ENCODE data around the gene OR10G4. TPM values are rescaled to one million over a fixed set of nuclear protein-coding genes. Genes with fewer than 3 reads are reported as not detected.

The OR10G4 gene
- total RNA-seq, 1 experiment from 2014 or later = not detected

DNA sequence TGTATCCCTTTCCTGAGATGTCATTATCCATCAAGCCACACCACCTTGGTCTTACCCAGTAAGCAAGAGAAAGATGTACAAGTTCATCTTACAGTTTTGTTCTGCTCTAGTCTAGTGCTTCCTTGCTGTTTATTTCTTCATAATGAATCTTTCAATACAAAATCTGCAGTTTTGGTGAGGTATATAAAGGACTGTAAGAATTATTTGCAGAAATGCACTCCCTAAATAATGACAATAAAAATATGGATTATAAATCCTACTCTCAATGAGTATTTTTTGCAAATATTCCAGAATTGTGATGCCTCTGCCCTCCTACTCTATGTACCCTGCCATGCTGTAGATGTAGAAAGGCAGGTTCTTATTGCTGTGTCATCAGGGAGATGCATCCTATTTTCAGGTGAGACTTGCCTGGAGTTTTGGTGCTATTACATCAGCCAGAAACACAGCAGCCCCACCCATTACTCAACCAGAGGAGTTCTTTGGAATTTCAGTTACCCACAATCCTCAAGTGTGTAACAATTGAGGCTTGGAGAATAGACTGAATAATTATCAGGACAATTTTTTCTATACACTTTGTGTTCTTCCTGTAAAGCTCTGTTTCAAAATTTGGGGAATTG, 35.0 kb upstream of the OR10G4 start, which contains the start of gene OR10S1:
TSS of gene OR10S1 (minus strand) at position 51 of the 617 bp plus-strand sequence. CDS start 117 bp downstream, outside the sequence.
- Histone ChIP-seq H3K9me2 (ENCODE audit: insufficient read depth) (no peaks in the 10 kb centered on the region), H3K9ac (ENCODE audit: low read length) (no peak within 1 kb of the TSS), H3K36me3 (ENCODE audit: control insufficient read depth in 1 of 2, insufficient read depth in 2 of 2, low read length in 2 of 2) (no peaks in the 10 kb centered on the region), H4K20me1 (ENCODE audit: insufficient read depth) (no peaks in the 10 kb centered on the region), H3K27me3 (ENCODE audit: insufficient read depth, low read length) (no peaks in the 10 kb centered on the region), H2AFZ (ENCODE audit: low read depth, low read length, poor library complexity, severe bottlenecking) (no peak within 1 kb of the TSS), H3K79me2 (ENCODE audit: insufficient read depth, low read length) (no peaks in the 10 kb centered on the region), H3K4me2 (ENCODE audit: low read length) (no peak within 1 kb of the TSS), H3K4me1 (ENCODE audit: control insufficient read depth in 1 of 2, insufficient read depth in 2 of 2, low read length in 2 of 2) (no peaks in the 10 kb centered on the region), H3K4me3 (replicated peaks in 1 of 2; ENCODE audit: low read depth in 1 of 2, low read length in 2 of 2) (no peak within 1 kb of the TSS), H3K27ac (ENCODE audit: low read depth, low read length) (no peak within 1 kb of the TSS), H3K9me3 (ENCODE audit: control insufficient read depth in 1 of 2, insufficient read depth in 1 of 2, low read depth in 1 of 2, low read length in 2 of 2) (no peaks in the 10 kb centered on the region)
- ChIA-PET RAD21 (ENCODE audit: low non-redundant PET in 1 of 2, low total read pairs in 2 of 2, uncharacterized antibody in 2 of 2, unreplicated experiment in 2 of 2) (no interaction called here), CTCF (no interaction called here), POLR2A (no interaction called here)
- peak; percentile 48 for DNase-seq (ENCODE audit: low read depth, low spot score)
- TF ChIP-seq FOSL1 (IDR thresholded peaks at IDR 0.05; ENCODE audit: low read depth) = no peak
- TF ChIP-seq JUND (IDR thresholded peaks at IDR 0.05) = 0 out of 2 replicates have a peak, but pooled peaks have one; percentile 18
- peak; percentile 42; the same call in 1 of the 2 replicates for TF ChIP-seq POLR2AphosphoS5 (IDR thresholded peaks at IDR 0.05; ENCODE audit: low read depth, low read length)
- TF ChIP-seq CBX3 (IDR thresholded peaks at IDR 0.05; ENCODE audit: low read depth) = peak; percentile 47; the same call in 1 of the 2 replicates
- TF ChIP-seq CEBPB (IDR thresholded peaks at IDR 0.05; ENCODE audit: low read depth) = peak; percentile 89
- TF ChIP-seq SIN3A (IDR thresholded peaks at IDR 0.05; ENCODE audit: low read depth) = no peak
- peak; percentile 52; the same call in 1 of the 2 replicates for TF ChIP-seq SP1 (IDR thresholded peaks at IDR 0.05; ENCODE audit: low read depth)
- ATAC-seq = no peak
- intact Hi-C loops (cut with micrococcal nuclease) = no loop called here
- BruUV-seq (replicated peaks) = no TSS peak

- Histone ChIP-seq H3K27ac (ENCODE audit: low read depth, low read length) (no peak overlapping the region), H3K79me2 (ENCODE audit: insufficient read depth, low read length) (no peaks in the 10 kb centered on the region), H3K9me3 (ENCODE audit: control insufficient read depth in 1 of 2, insufficient read depth in 1 of 2, low read depth in 1 of 2, low read length in 2 of 2) (no peaks in the 10 kb centered on the region), H3K4me1 (ENCODE audit: control insufficient read depth in 1 of 2, insufficient read depth in 2 of 2, low read length in 2 of 2) (no peaks in the 10 kb centered on the region), H3K4me2 (ENCODE audit: low read length) (no peak overlapping the region), H3K36me3 (ENCODE audit: control insufficient read depth in 1 of 2, insufficient read depth in 2 of 2, low read length in 2 of 2) (no peaks in the 10 kb centered on the region), H3K9me2 (ENCODE audit: insufficient read depth) (no peaks in the 10 kb centered on the region), H3K9ac (ENCODE audit: low read length) (no peak overlapping the region), H3K4me3 (replicated peaks in 1 of 2; ENCODE audit: low read depth in 1 of 2, low read length in 2 of 2) (no peak overlapping the region), H2AFZ (ENCODE audit: low read depth, low read length, poor library complexity, severe bottlenecking) (no peak overlapping the region), H3K27me3 (ENCODE audit: insufficient read depth, low read length) (no peaks in the 10 kb centered on the region), H4K20me1 (ENCODE audit: insufficient read depth) (no peaks in the 10 kb centered on the region)
- intact Hi-C loops (cut with micrococcal nuclease) = no loop called here
- DNase-seq (ENCODE audit: low read depth, low spot score) = no peak
- ChIA-PET POLR2A (no interaction called here), RAD21 (ENCODE audit: low non-redundant PET in 1 of 2, low total read pairs in 2 of 2, uncharacterized antibody in 2 of 2, unreplicated experiment in 2 of 2) (no interaction called here), CTCF (no interaction called here)
- no TSS peak for BruUV-seq (replicated peaks)
- no peak for ATAC-seq
- TF ChIP-seq CTCF (IDR thresholded peaks at IDR 0.05 in 2 of 3, conservative IDR thresholded peaks at IDR 0.05 in 1 of 3; ENCODE audit: borderline replicate concordance in 1 of 3, insufficient read depth in 1 of 3, low read depth in 2 of 3, low read length in 2 of 3) = no peak
- TF ChIP-seq EZH2phosphoT487 (IDR thresholded peaks at IDR 0.05; ENCODE audit: borderline replicate concordance) = no peak
- TF ChIP-seq SIN3A (IDR thresholded peaks at IDR 0.05; ENCODE audit: low read depth) = no peak
- no peak for TF ChIP-seq CEBPB (IDR thresholded peaks at IDR 0.05; ENCODE audit: low read depth)
- TF ChIP-seq SP1 (IDR thresholded peaks at IDR 0.05; ENCODE audit: low read depth) = no peak
- no peak for TF ChIP-seq RAD21 (IDR thresholded peaks at IDR 0.05; ENCODE audit: low read depth)
- no peak for TF ChIP-seq JUND (IDR thresholded peaks at IDR 0.05)
- TF ChIP-seq POLR2A (IDR thresholded peaks at IDR 0.05; ENCODE audit: borderline replicate concordance, extremely low read depth, insufficient read depth, insufficient read length) = no peak
- TF ChIP-seq ZFX (IDR thresholded peaks at IDR 0.05) = no peak
- TF ChIP-seq ELF1 (IDR thresholded peaks at IDR 0.05; ENCODE audit: borderline replicate concordance, low read depth) = no peak
- TF ChIP-seq, protein P1, sequence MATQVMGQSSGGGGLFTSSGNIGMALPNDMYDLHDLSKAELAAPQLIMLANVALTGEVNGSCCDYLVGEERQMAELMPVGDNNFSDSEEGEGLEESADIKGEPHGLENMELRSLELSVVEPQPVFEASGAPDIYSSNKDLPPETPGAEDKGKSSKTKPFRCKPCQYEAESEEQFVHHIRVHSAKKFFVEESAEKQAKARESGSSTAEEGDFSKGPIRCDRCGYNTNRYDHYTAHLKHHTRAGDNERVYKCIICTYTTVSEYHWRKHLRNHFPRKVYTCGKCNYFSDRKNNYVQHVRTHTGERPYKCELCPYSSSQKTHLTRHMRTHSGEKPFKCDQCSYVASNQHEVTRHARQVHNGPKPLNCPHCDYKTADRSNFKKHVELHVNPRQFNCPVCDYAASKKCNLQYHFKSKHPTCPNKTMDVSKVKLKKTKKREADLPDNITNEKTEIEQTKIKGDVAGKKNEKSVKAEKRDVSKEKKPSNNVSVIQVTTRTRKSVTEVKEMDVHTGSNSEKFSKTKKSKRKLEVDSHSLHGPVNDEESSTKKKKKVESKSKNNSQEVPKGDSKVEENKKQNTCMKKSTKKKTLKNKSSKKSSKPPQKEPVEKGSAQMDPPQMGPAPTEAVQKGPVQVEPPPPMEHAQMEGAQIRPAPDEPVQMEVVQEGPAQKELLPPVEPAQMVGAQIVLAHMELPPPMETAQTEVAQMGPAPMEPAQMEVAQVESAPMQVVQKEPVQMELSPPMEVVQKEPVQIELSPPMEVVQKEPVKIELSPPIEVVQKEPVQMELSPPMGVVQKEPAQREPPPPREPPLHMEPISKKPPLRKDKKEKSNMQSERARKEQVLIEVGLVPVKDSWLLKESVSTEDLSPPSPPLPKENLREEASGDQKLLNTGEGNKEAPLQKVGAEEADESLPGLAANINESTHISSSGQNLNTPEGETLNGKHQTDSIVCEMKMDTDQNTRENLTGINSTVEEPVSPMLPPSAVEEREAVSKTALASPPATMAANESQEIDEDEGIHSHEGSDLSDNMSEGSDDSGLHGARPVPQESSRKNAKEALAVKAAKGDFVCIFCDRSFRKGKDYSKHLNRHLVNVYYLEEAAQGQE (IDR thresholded peaks at IDR 0.05; ENCODE audit: low read depth) = no peak
- TF ChIP-seq SRF (IDR thresholded peaks at IDR 0.05; ENCODE audit: low read depth) = no peak
- no peak for TF ChIP-seq EGR1 (IDR thresholded peaks at IDR 0.05; ENCODE audit: low read depth)
- TF ChIP-seq EZH2 (IDR thresholded peaks at IDR 0.05) = no peak
- TF ChIP-seq CBX3 (IDR thresholded peaks at IDR 0.05; ENCODE audit: low read depth) = no peak
These were observed 33.5 kb upstream of the OR10G4 start for GRCh38 chr11:123979311-123979710.

Data from HCT116 (cell line).